ENCODE results near the gene SSBP4. TPM values are rescaled to one million over a fixed set of nuclear protein-coding genes. Genes with fewer than 3 reads are reported as not detected.
"Not testable (repeated sequence)": the region's sequence is repeated elsewhere in the genome, so short reads cannot be mapped to it uniquely, and the experiment has no call there.

Gene SSBP4
- total RNA-seq, 4 donors from 2014 or later = 28.8 to 42.0 (median 36.0) TPM

- DNase-seq (ENCODE audit: low spot score in 2 of 2) = no peak
- TF ChIP-seq, protein P1, sequence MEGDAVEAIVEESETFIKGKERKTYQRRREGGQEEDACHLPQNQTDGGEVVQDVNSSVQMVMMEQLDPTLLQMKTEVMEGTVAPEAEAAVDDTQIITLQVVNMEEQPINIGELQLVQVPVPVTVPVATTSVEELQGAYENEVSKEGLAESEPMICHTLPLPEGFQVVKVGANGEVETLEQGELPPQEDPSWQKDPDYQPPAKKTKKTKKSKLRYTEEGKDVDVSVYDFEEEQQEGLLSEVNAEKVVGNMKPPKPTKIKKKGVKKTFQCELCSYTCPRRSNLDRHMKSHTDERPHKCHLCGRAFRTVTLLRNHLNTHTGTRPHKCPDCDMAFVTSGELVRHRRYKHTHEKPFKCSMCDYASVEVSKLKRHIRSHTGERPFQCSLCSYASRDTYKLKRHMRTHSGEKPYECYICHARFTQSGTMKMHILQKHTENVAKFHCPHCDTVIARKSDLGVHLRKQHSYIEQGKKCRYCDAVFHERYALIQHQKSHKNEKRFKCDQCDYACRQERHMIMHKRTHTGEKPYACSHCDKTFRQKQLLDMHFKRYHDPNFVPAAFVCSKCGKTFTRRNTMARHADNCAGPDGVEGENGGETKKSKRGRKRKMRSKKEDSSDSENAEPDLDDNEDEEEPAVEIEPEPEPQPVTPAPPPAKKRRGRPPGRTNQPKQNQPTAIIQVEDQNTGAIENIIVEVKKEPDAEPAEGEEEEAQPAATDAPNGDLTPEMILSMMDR (IDR thresholded peaks at IDR 0.05) = no peak
- TF ChIP-seq POLR2A (IDR thresholded peaks at IDR 0.05) = no peak
- intact Hi-C loops (cut with DNase I; ENCODE audit: low total_unique reads) = no loop called here
- 25 to 26% methylated on average over 6 of the region's 6 CpGs for WGBS, 2 donors
- H3K4me3 ChIP-seq (ENCODE audit: low read depth, poor library complexity, severe bottlenecking) = no peak overlapping the region
These were observed 20.2 kb upstream of the SSBP4 start for GRCh38 chr19:18399008-18399407.

DNA sequence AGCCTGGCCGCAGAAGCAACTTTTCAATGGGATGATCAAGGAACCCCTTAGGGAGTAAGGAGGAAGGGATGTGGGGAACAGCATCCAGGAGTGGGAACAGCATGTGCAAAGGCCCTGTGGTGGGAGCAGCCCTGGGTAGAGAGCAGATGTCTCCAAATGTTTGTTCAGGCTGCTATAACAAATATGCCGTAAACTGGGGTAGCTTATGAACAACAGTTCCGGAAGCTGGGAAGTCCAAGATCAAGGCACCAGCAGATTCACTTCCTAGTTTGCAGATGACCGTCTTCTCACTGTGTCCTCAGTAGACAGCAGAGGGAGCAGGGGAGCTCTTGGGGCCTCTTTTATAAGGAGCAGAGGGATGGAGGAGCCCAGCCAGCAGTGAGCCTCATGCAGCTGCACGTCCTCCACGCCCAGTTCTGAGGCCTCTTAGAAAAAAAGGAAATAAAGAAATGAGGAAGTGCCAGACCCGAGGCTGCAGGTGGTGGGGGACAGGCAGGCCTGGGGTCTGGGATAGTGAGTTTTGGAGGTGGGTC lies 17.6 kb upstream of the SSBP4 start:
- intact Hi-C loops (cut with DNase I; ENCODE audit: low total_unique reads) = no loop called here
- DNase-seq (ENCODE audit: low spot score in 2 of 2) = peak in 1 of 2 donors; percentile 74
- no peak overlapping the region for H3K4me3 ChIP-seq (ENCODE audit: low read depth, poor library complexity, severe bottlenecking)
- TF ChIP-seq, protein P1 (IDR thresholded peaks at IDR 0.05) = no peak
- TF ChIP-seq POLR2A (IDR thresholded peaks at IDR 0.05) = no peak
- WGBS, 2 donors = 35 to 46% methylated on average over 7 of the region's 7 CpGs

- WGBS, 2 donors = 72 to 78% methylated on average over 18 of the region's 18 CpGs
- DNase-seq (ENCODE audit: low spot score in 2 of 2); H3K4me3 ChIP-seq (ENCODE audit: low read depth, poor library complexity, severe bottlenecking); intact Hi-C loops (cut with DNase I; ENCODE audit: low total_unique reads): not testable (repeated sequence)
These were observed 16.5 kb upstream of the SSBP4 start for GRCh38 chr19:18402455-18403248.

DNA sequence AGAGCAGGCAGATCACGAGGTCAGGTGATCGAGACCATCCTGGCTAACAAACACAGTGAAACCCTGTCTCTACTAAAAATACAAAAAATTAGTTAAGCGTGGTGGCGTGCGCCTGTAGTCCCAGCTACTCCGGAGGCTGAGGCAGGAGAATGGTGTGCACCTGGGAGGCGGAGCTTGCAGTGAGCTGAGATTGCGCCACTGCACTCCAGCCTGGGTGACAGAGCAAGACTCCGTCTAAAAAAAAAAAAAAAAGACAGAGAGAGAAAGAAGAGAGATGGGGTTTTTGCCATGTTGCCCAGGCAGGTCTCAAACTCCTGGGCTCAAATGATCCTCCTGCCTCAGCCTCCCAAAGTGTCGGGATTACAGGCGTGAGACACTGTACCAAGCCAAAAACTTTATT lies 13.4 kb upstream of the SSBP4 start:
- H3K4me3 ChIP-seq (ENCODE audit: low read depth, poor library complexity, severe bottlenecking); DNase-seq (ENCODE audit: low spot score in 2 of 2); intact Hi-C loops (cut with DNase I; ENCODE audit: low total_unique reads): not testable (repeated sequence)
- 84 to 90% methylated on average over 11 of the region's 11 CpGs for WGBS, 2 donors

GRCh38 chr19:18406749-18407148 lies 12.4 kb upstream of the SSBP4 start:
- 92 to 93% methylated on average over 9 of the region's 9 CpGs for WGBS, 2 donors
- TF ChIP-seq, protein P1 (IDR thresholded peaks at IDR 0.05) = no peak
- TF ChIP-seq POLR2A (IDR thresholded peaks at IDR 0.05) = no peak

DNA sequence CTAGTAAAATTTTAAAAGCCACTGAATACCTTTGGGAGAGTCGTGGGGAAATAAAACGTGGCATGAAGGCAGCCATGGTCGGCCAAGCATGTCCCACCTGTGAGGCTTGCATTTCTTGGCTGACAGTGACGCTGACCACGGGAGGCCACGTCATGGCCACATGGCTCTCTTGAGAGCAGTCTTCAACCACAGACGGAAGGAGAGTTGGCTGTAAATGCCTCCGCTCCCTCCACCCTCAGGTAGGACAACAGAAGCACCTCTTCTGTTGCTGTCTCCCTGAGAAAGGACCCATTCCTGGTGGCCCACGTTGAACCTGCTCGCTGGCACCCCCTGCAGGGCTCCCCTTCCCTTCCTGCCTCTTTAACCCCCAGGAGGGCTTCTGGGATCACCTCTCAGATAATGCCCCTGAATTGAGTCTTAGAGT lies 11.1 kb upstream of the SSBP4 start:
- no peak for TF ChIP-seq POLR2A (IDR thresholded peaks at IDR 0.05)
- TF ChIP-seq, protein P1 (IDR thresholded peaks at IDR 0.05) = no peak
- 45 to 58% methylated on average over 10 of the region's 10 CpGs for whole genome bisulfite sequencing, 2 donors
- intact Hi-C loops (cut with DNase I; ENCODE audit: low total_unique reads) = no loop called here
- peak in 1 of 2 donors; percentile 19 for DNase-seq (ENCODE audit: low spot score in 2 of 2)
- H3K4me3 ChIP-seq (ENCODE audit: low read depth, poor library complexity, severe bottlenecking) = no peak overlapping the region

More at GRCh38 chr19:18406749-18407148, 12.4 kb upstream of the SSBP4 start:
- DNase-seq (ENCODE audit: low spot score in 2 of 2) = no peak
- no peak overlapping the region for H3K4me3 ChIP-seq (ENCODE audit: low read depth, poor library complexity, severe bottlenecking)
- intact Hi-C loops (cut with DNase I; ENCODE audit: low total_unique reads) = no loop called here

Data from lower leg skin (tissue), 4 donors.